Measurements from ENCODE around the gene C3orf33. TPM values are rescaled to one million over a fixed set of nuclear protein-coding genes. Genes with fewer than 3 reads are reported as not detected.
A peak's percentile ranks its signal among the peaks of the same experiment; 100 is the strongest.

C3orf33 gene
- total RNA-seq, 1 experiment from 2014 or later, result 9.5 TPM

GRCh38 chr3:155744010-155744625 is 62.0 kb downstream of the C3orf33 start:
- BruUV-seq (replicated peaks), result no TSS peak
- peaks cover 63% of the 10 kb centered on the region for H3K4me1 Mint-ChIP-seq (ENCODE audit: low read depth, unreplicated experiment)
- peak; percentile 88 for DNase-seq
- TF ChIP-seq CTCF (IDR thresholded peaks at IDR 0.05; ENCODE audit: unreplicated experiment), result no peak
- H3K27ac Mint-ChIP-seq (ENCODE audit: unreplicated experiment), result peak overlapping the region; percentile 74
- peak overlapping the region; percentile 84 for H3K4me3 Mint-ChIP-seq (ENCODE audit: low read depth, unreplicated experiment)
- H3K9me3 Mint-ChIP-seq (ENCODE audit: low read depth, unreplicated experiment), result no peaks in the 10 kb centered on the region
- intact Hi-C loops (cut with micrococcal nuclease; ENCODE audit: unreplicated experiment), result loop anchor here (5.0 kb wide), 1 partner anchor 128 kb away; the partner anchor contains the start of gene GMPS
- H3K27me3 Mint-ChIP-seq (ENCODE audit: unreplicated experiment), result no peaks in the 10 kb centered on the region
- peaks cover 25% of the 10 kb centered on the region for H3K36me3 Mint-ChIP-seq (ENCODE audit: insufficient read depth, unreplicated experiment)
- CTCF ChIA-PET, result interaction anchor here (0.8 to 2.2 kb wide), 4 partner anchors 31 to 593 kb away, joined by 3 to 8 read pairs (median 5); partner anchors contain the start of gene C3orf33

- no TSS peak for BruUV-seq (replicated peaks)
- CTCF ChIA-PET, result interaction anchor here (0.8 to 2.2 kb wide), 3 partner anchors 62 to 593 kb away, joined by 3 to 8 read pairs (median 3); partner anchors contain the start of gene C3orf33
- H3K27ac Mint-ChIP-seq (ENCODE audit: unreplicated experiment), result peak overlapping the region; percentile 74
Observed at GRCh38 chr3:155743606-155744005, 62.5 kb downstream of the C3orf33 start.

GRCh38 chr3:155742349-155742965 is 63.6 kb downstream of the C3orf33 start:
- Mint-ChIP-seq H3K27ac (ENCODE audit: unreplicated experiment) (peak overlapping the region; percentile 6), H3K36me3 (ENCODE audit: insufficient read depth, unreplicated experiment) (peaks cover 41% of the 10 kb centered on the region), H3K4me3 (ENCODE audit: low read depth, unreplicated experiment) (peak overlapping the region; percentile 84), H3K9me3 (ENCODE audit: low read depth, unreplicated experiment) (no peaks in the 10 kb centered on the region), H3K4me1 (ENCODE audit: low read depth, unreplicated experiment) (peaks cover 63% of the 10 kb centered on the region), H3K27me3 (ENCODE audit: unreplicated experiment) (no peaks in the 10 kb centered on the region)
- CTCF ChIA-PET, result no interaction called here
- no peak for DNase-seq
- intact Hi-C loops (cut with micrococcal nuclease; ENCODE audit: unreplicated experiment), result loop anchor here (5.0 kb wide), 1 partner anchor 130 kb away; the partner anchor contains the start of gene GMPS
- no TSS peak for BruUV-seq (replicated peaks)
- no peak for TF ChIP-seq CTCF (IDR thresholded peaks at IDR 0.05; ENCODE audit: unreplicated experiment)

More at GRCh38 chr3:155743606-155744005, 62.5 kb downstream of the C3orf33 start:
- no peak for DNase-seq
- H3K4me3 Mint-ChIP-seq (ENCODE audit: low read depth, unreplicated experiment), result peak overlapping the region; percentile 84
- H3K9me3 Mint-ChIP-seq (ENCODE audit: low read depth, unreplicated experiment), result no peaks in the 10 kb centered on the region
- intact Hi-C loops (cut with micrococcal nuclease; ENCODE audit: unreplicated experiment), result loop anchor here (5.0 kb wide), 1 partner anchor 129 kb away; the partner anchor contains the start of gene GMPS
- H3K4me1 Mint-ChIP-seq (ENCODE audit: low read depth, unreplicated experiment), result peaks cover 63% of the 10 kb centered on the region
- no peak for TF ChIP-seq CTCF (IDR thresholded peaks at IDR 0.05; ENCODE audit: unreplicated experiment)
- no peaks in the 10 kb centered on the region for H3K27me3 Mint-ChIP-seq (ENCODE audit: unreplicated experiment)
- peaks cover 30% of the 10 kb centered on the region for H3K36me3 Mint-ChIP-seq (ENCODE audit: insufficient read depth, unreplicated experiment)

- H3K4me3 Mint-ChIP-seq (ENCODE audit: low read depth, unreplicated experiment), result no peak overlapping the region
- peaks cover 46% of the 10 kb centered on the region for H3K36me3 Mint-ChIP-seq (ENCODE audit: insufficient read depth, unreplicated experiment)
- no peak for TF ChIP-seq CTCF (IDR thresholded peaks at IDR 0.05; ENCODE audit: unreplicated experiment)
- intact Hi-C loops (cut with micrococcal nuclease; ENCODE audit: unreplicated experiment), result loop anchor here (5.0 kb wide), 1 partner anchor 131 kb away; the partner anchor contains the start of gene GMPS
- BruUV-seq (replicated peaks), result no TSS peak
- H3K27ac Mint-ChIP-seq (ENCODE audit: unreplicated experiment), result no peak overlapping the region
- no peaks in the 10 kb centered on the region for H3K27me3 Mint-ChIP-seq (ENCODE audit: unreplicated experiment)
- CTCF ChIA-PET, result interaction anchor here (0.6 kb wide), 2 partner anchors 439 to 1411 kb away, joined by 3 read pairs; no protein-coding TSS in a partner anchor
- H3K4me1 Mint-ChIP-seq (ENCODE audit: low read depth, unreplicated experiment), result peaks cover 56% of the 10 kb centered on the region
- no peak for DNase-seq
- H3K9me3 Mint-ChIP-seq (ENCODE audit: low read depth, unreplicated experiment), result no peaks in the 10 kb centered on the region
Observed at GRCh38 chr3:155741603-155742002, 64.5 kb downstream of the C3orf33 start.

All from Calu3 (cell line).